OCI-LY7 (cell line): ENCODE results near the gene EYA3. TPM values are rescaled to one million over a fixed set of nuclear protein-coding genes. Genes with fewer than 3 reads are reported as not detected.

Experiments used
- BruUV-seq: library from RNA; stranded (reverse); fragments of 400-500 nt; replicated peaks from 2 replicates; lab custom pipeline; 2021; lab: Mats Ljungman, UMichigan
- CTCF ChIA-PET: fragments of 300-600 bp; sonication (Branson Sonifier 250); formaldehyde crosslinking; loops from one replicate; lab custom pipeline; 2022; ENCODE audit warnings: antibody characterized with exemption; ENCODE audit not compliant: unreplicated experiment; lab: Charles Lee
- POLR2A ChIA-PET: fragments of 300-600 bp; sonication (Branson Sonifier 250); formaldehyde crosslinking; loops from one replicate; lab custom pipeline; 2022; ENCODE audit warnings: antibody characterized with exemption; lab: Charles Lee
- DNase-seq: peaks from one replicate; pipeline ENCODE4 v3.0.0-alpha.2; 2015; ENCODE audit warnings: low spot score
- H2AFZ ChIP-seq: fragments of 200-600 bp; sonication (generic), shearing (Covaris generic); 2 replicates; pipeline ENCODE4 v1.6.1; 2014; ENCODE audit warnings: mild to moderate bottlenecking, antibody characterized with exemption, low read length, moderate library complexity
- H3K27ac ChIP-seq: fragments of 200-600 bp; sonication (generic); 2 replicates; pipeline ENCODE4 v1.5.1; 2014; ENCODE audit warnings: mixed run types, low read depth, mild to moderate bottlenecking, moderate library complexity, low read length, inconsistent platforms; ENCODE audit not compliant: poor library complexity, severe bottlenecking
- H3K36me3 ChIP-seq: fragments of 200-600 bp; sonication (generic); 2 replicates; pipeline ENCODE4 v1.6.1; 2014; ENCODE audit warnings: mild to moderate bottlenecking, antibody characterized with exemption, low read length, moderate library complexity, mixed read lengths; ENCODE audit not compliant: insufficient read depth
- H3K4me1 ChIP-seq: fragments of 200-600 bp; sonication (generic); 2 replicates; pipeline ENCODE4 v1.5.1; 2014; ENCODE audit warnings: mild to moderate bottlenecking, low read length; ENCODE audit not compliant: insufficient read depth, poor library complexity, severe bottlenecking
- H3K4me2 ChIP-seq: fragments of 200-600 bp; sonication (generic); 2 replicates; pipeline ENCODE4 v1.6.1; 2014; ENCODE audit warnings: mild to moderate bottlenecking, low read length
- H3K4me3 ChIP-seq: fragments of 200-600 bp; sonication (generic); 2 replicates; pipeline ENCODE4 v1.5.1; 2014; ENCODE audit warnings: mild to moderate bottlenecking, low read depth, low read length; ENCODE audit not compliant: poor library complexity, severe bottlenecking
- H3K79me2 ChIP-seq: fragments of 200-600 bp; sonication (generic); 2 replicates; pipeline ENCODE4 v1.6.1; 2016; ENCODE audit warnings: low read depth, mild to moderate bottlenecking, low read length, moderate library complexity, mixed read lengths; ENCODE audit not compliant: insufficient read depth
- H3K9me2 ChIP-seq: fragments of 200-600 bp; sonication (generic); 2 replicates; pipeline ENCODE4 v1.6.1; 2016; ENCODE audit warnings: mild to moderate bottlenecking, low read length, mixed read lengths; ENCODE audit not compliant: insufficient read depth
- H3K9me3 ChIP-seq: fragments of 200-600 bp; sonication (generic); 2 replicates; pipeline ENCODE4 v1.6.1; 2014; ENCODE audit warnings: mild to moderate bottlenecking, mixed run types, low read length, mixed read lengths
- H4K20me1 ChIP-seq: fragments of 200-600 bp; sonication (generic); 2 replicates; pipeline ENCODE4 v1.6.1; 2014; ENCODE audit warnings: mild to moderate bottlenecking, antibody characterized with exemption, low read length, moderate library complexity, mixed read lengths; ENCODE audit not compliant: insufficient read depth
- EZH2phosphoT487 ChIP-seq: fragments of 200-600 bp; sonication (generic); IDR thresholded peaks from 2 replicates; pipeline ENCODE4 v1.6.1; 2018; ENCODE audit warnings: low read depth, borderline replicate concordance, mild to moderate bottlenecking, mixed run types, antibody characterized with exemption, low read length, moderate library complexity, mixed read lengths
- intact Hi-C: fragments of 100-400 bp; cut with micrococcal nuclease; formaldehyde crosslinking; loops from one replicate; pipeline ENCODE4 v1.10.0; 2022; ENCODE audit not compliant: unreplicated experiment
- total RNA-seq, 2 experiments: library from RNA; depleted of rRNA in 1 of 2; stranded (reverse); fragments of >200 nt in 1 of 2; shearing (Covaris generic) in 1 of 2; gene quantifications; 2 replicates each; pipeline ENCODE4 v1.2.3, GENCODE V29; 2014 to 2022
- TF ChIP-seq, protein P1 (sequence below): fragments of 200-600 bp; sonication (generic); conservative IDR thresholded peaks from 2 replicates; pipeline ENCODE4 v1.5.1; 2014; ENCODE audit warnings: mild to moderate bottlenecking, antibody characterized with exemption, low read length, moderate library complexity, mixed read lengths

EYA3 gene
- total RNA-seq, 2 experiments from 2014 or later, result 29.0 to 114 TPM

DNA sequence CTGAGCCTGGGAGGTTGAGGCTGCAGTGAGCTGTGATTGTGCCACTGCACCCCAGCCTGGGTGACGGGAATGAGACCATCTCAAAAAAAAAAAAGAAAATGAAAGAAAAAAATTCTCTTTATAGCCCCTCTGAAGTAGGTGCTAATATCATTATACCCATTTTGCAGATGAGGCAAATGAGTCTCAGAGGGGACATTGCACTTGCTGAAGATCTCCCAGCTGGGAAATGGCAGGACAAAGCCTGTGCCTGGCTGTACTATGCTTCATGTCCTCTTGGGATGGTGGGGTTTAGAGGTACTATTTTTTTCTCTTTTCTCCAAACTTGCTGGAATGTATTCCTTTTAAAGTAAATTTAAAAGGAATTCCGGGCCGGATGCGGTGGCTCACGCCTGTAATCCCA, 152.0 kb downstream of the EYA3 start:
- no peaks in the 10 kb centered on the region for H3K36me3 ChIP-seq
- H3K4me3 ChIP-seq, result no peak overlapping the region
- CTCF ChIA-PET, result no interaction called here
- no peak overlapping the region for H3K4me2 ChIP-seq
- TF ChIP-seq EZH2phosphoT487, result no peak
- TF ChIP-seq, protein P1, sequence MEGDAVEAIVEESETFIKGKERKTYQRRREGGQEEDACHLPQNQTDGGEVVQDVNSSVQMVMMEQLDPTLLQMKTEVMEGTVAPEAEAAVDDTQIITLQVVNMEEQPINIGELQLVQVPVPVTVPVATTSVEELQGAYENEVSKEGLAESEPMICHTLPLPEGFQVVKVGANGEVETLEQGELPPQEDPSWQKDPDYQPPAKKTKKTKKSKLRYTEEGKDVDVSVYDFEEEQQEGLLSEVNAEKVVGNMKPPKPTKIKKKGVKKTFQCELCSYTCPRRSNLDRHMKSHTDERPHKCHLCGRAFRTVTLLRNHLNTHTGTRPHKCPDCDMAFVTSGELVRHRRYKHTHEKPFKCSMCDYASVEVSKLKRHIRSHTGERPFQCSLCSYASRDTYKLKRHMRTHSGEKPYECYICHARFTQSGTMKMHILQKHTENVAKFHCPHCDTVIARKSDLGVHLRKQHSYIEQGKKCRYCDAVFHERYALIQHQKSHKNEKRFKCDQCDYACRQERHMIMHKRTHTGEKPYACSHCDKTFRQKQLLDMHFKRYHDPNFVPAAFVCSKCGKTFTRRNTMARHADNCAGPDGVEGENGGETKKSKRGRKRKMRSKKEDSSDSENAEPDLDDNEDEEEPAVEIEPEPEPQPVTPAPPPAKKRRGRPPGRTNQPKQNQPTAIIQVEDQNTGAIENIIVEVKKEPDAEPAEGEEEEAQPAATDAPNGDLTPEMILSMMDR, result no peak
- H2AFZ ChIP-seq, result no peak overlapping the region
- intact Hi-C loops, result no loop called here
- no peak overlapping the region for H3K27ac ChIP-seq
- peaks cover 30% of the 10 kb centered on the region for H3K4me1 ChIP-seq
- DNase-seq, result no peak
- no peaks in the 10 kb centered on the region for H3K9me2 ChIP-seq
- no peaks in the 10 kb centered on the region for H4K20me1 ChIP-seq
- POLR2A ChIA-PET, result interaction anchor here (0.7 kb wide), 2 partner anchors 8 to 158 kb away, joined by 4 read pairs; no protein-coding TSS in a partner anchor
- H3K79me2 ChIP-seq, result no peaks in the 10 kb centered on the region
- BruUV-seq, result no TSS peak
- no peaks in the 10 kb centered on the region for H3K9me3 ChIP-seq

DNA sequence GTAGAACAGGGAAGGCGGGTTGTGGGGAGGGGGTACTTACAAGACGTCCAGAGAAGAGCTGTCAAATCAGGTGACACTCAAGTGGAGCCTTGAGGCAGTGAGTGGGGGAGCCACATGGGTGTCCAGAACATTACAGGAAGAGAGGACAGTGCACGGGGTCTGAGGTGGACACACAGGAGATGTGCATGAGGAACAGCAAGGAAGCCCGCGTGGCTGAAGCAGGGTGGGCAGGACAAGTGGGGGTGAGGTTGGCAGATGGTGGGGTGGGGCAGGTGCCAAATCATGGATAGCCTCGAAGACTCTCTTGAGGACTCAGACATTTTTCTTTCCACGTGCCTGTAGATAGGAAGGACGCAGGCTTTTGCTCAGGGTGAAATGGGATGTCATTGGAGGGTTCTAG, 152.7 kb downstream of the EYA3 start:
- no peaks in the 10 kb centered on the region for H3K9me2 ChIP-seq
- CTCF ChIA-PET, result no interaction called here
- H3K9me3 ChIP-seq, result no peaks in the 10 kb centered on the region
- H3K36me3 ChIP-seq, result no peaks in the 10 kb centered on the region
- no peak for DNase-seq
- POLR2A ChIA-PET, result interaction anchor here (0.7 kb wide), 2 partner anchors 9 to 157 kb away, joined by 4 read pairs; no protein-coding TSS in a partner anchor
- intact Hi-C loops, result no loop called here
- peak overlapping the region; percentile 65; the same call in 1 of the 2 replicates for H2AFZ ChIP-seq
- H3K4me1 ChIP-seq, result peaks cover 30% of the 10 kb centered on the region
- TF ChIP-seq, protein P1, result no peak
- no peak for TF ChIP-seq EZH2phosphoT487
- no peak overlapping the region for H3K27ac ChIP-seq
- no peak overlapping the region for H3K4me3 ChIP-seq
- peak overlapping the region; percentile 51 for H3K4me2 ChIP-seq
- BruUV-seq, result no TSS peak
- H4K20me1 ChIP-seq, result no peaks in the 10 kb centered on the region
- H3K79me2 ChIP-seq, result no peaks in the 10 kb centered on the region

GRCh38 chr1:27934818-27935549, 153.4 kb downstream of the EYA3 start, which contains the start of gene SMPDL3B:
Gene SMPDL3B (plus strand): TSS chr1:27935000. CDS start chr1:27935184, 184 bp downstream.
- TF ChIP-seq, protein P1, result no peak
- TF ChIP-seq EZH2phosphoT487, result no peak
- no peaks in the 10 kb centered on the region for H3K79me2 ChIP-seq
- H3K9me2 ChIP-seq, result no peaks in the 10 kb centered on the region
- peak within 1 kb of the TSS; percentile 51 for H3K4me2 ChIP-seq
- H4K20me1 ChIP-seq, result no peaks in the 10 kb centered on the region
- peak; percentile 21 for DNase-seq
- intact Hi-C loops, result loop anchor here (5.0 kb wide), 1 partner anchor 78 kb away; no protein-coding TSS in a partner anchor
- POLR2A ChIA-PET, result no interaction called here
- H3K36me3 ChIP-seq, result no peaks in the 10 kb centered on the region
- H3K9me3 ChIP-seq, result no peaks in the 10 kb centered on the region
- H2AFZ ChIP-seq, result peak within 1 kb of the TSS; percentile 65; the same call in 1 of the 2 replicates
- H3K27ac ChIP-seq, result no peak within 1 kb of the TSS
- CTCF ChIA-PET, result no interaction called here
- H3K4me1 ChIP-seq, result peaks cover 27% of the 10 kb centered on the region
- BruUV-seq, result no TSS peak
- peak within 1 kb of the TSS; percentile 34 for H3K4me3 ChIP-seq
